Hematopoietic multipotent progenitor cell treated with erythropoietin and hydrocortisone succinate and interleukin-3 and kit ligand, for 15 days (in vitro differentiated cells): Measurements from ENCODE around the gene AKNA.

ENCODE experiments used
- DNase-seq: peaks from one replicate; pipeline ENCODE4 v3.0.0-alpha.2; 2015; ENCODE audit warnings: low spot score

The AKNA gene

DNA sequence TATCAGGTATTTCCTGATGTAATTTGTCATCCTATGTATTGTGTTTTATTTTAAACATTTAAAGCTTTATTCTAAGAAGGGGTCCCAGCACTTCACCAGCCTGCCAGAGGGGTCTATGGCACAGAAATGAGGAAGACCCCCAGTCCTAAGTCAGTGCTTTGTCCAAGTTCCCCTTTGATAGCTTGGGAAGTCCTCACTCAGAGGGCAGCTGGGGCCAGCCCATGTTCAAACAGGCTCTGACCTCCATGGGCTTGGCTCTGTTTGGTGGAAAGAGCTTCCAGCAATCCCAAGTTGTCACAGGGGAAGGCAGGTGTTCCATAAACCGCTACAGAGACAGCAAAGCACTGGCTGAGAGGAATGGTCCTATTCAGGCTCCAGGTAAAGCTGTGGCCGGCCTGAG is 26.6 kb upstream of the AKNA start:
- no peak for DNase-seq

- DNase-seq = no peak
These were observed 26.1 kb upstream of the AKNA start for GRCh38 chr9:114413861-114414301.

DNA sequence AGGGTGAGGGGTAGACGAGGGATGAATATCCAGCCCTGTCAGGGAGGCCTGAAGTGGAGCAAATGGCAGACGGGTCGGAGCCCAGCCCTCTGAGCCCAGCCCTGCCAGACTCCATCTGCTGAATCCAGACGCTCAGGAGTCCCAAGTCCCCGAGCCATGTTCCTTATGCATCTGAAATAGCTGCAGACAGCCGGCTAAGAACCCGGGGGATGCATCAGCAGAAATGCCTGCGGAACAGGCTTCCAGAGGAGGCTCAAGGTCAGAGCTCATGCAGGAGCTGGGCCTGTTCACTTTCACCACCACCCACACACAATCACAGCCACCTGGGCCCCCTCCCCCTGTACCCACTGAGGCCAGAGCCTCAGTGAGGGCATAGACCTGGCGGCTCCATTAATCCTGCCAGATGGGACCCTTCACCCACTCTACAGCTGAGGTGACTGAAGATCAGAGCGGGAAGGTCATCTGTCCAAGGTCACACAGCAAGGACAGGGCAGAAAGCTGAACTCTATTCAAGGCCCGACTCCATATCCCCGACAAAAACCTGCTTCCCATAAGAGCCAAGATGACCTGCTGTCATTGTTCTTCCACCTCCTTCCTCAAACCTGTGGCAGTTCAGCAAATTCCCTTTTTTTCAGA is 24.4 kb upstream of the AKNA start:
- DNase-seq = no peak

DNA sequence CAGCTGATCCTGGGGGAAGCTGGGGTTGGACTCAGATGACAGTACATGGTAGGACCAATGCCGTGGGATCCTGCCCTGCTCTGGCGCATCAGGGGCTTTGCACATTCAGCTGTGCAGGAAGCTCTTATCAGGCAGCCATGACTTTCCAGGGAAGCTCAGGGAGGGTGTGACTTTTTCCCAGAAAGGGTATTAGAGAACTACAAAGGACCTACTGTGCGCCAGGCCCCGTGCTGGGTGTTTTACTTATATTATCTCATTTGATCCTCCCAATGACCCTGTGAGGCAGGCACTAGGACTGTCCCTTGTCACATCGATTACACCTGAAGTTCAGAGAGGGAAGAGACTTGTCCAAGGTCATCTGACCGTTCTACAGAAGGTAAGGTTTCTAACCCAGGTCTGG is 23.7 kb upstream of the AKNA start:
- DNase-seq = no peak

DNA sequence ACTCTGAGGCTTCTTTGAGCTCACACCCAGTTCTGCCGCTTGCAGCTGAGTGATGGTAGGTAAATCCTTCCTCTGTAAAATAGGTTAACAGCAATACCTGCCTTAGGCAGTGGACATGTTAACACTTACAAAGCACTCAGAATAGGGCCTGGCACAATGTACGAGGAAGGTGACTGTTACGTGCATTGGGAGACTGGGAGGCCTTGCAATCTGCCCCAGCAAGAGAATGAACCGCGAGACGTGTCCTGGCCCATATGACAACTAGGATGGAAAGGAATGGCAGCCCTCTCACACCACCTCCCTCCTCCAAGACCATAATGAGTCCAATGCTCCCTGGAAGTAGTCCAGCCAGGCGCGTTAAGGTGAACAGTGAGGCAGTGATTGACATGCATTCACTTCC is 23.1 kb upstream of the AKNA start:
- no peak for DNase-seq

GRCh38 chr9:114409842-114410241 is 22.1 kb upstream of the AKNA start:
- no peak for DNase-seq

DNA sequence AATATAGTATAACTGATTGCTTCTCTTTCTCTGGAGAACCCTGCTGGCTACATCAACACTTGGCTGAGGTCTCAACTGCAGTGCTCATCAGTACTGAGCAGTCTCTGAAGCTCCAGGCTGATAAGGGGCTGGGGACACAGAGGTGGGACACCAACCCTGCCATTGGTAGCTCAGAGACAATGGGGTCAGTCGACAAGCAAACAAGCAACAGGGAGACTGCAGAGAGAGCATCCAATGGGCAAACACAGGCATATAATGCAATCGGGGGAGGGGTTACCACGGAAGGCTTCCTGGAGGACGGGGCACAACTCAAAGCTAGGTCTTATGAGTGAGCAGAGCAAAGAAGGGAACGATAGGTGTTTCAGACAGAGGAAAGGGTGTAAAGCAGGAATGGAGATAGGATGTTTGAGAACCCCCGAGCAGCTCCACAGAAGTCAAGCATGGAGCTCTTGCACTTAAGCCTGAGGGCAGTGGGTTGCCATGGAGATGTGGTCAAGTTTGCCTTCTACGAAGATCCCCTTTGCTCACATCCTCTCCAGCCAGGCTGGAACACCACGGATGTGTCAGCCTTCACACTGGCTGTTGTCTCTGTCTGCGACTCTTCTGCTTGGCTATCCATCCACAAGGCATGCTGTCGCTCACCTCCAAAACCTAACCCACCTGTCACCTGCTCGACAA is 21.5 kb upstream of the AKNA start:
- no peak for DNase-seq

DNA sequence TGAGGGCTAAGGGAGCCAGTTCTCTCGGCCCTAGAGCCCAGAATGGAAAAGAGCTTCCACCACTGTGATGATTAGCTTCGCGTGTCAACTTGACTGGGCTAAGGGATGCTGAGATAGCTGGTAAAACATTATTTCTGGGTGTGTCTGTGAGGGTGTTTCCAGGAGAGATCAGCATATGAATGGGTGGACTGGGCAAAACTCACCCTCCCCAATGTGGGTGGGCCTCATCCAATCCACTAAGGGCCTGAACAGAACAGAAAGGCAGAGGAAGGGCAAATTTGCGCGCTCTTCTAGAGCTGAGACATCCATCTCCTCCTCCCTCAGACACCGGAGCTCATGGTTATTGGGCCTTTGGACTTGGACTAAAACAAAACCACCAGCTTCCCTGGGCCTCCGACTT is 20.9 kb upstream of the AKNA start:
- no peak for DNase-seq

DNA sequence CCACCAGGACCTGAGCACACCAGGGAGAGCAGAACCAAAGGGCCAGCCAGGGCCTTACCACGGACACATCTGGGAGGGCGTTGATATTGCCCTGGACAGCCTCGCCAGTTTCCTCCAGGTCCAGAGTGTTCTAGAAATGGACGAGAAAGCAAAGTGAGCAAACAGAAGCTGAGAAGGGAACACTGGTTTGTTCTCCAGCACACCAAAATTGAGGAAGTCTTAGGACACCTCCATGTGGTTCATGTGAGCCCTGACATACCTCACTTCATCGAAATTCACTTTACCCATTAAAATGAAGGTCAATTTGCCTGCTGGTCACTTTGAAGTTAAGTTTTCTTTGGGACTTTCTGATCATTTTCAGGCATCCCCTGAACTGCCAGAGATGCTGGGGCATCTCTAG is 20.1 kb upstream of the AKNA start:
- DNase-seq = no peak

DNA sequence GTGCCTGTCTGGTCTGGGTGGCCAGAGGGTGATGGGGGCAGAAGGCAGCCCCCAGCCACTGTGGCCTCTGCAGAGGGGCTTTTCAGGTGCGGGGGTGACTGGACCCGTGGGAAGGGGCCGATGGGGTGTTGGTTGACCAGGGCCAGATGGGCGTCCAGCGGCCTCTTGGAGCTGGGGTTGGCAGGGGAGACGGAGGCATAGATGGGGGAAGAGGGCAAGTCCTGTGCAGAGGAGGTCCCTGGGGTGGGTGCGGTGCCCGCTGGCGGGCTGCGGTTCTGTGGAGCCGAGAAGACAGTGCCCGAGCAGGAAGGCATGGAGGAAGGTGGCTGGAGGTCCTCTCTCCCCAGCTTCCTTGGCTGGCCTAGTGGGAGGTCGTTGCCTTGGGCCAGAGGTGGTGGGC is 18.7 kb upstream of the AKNA start:
- no peak for DNase-seq

DNA sequence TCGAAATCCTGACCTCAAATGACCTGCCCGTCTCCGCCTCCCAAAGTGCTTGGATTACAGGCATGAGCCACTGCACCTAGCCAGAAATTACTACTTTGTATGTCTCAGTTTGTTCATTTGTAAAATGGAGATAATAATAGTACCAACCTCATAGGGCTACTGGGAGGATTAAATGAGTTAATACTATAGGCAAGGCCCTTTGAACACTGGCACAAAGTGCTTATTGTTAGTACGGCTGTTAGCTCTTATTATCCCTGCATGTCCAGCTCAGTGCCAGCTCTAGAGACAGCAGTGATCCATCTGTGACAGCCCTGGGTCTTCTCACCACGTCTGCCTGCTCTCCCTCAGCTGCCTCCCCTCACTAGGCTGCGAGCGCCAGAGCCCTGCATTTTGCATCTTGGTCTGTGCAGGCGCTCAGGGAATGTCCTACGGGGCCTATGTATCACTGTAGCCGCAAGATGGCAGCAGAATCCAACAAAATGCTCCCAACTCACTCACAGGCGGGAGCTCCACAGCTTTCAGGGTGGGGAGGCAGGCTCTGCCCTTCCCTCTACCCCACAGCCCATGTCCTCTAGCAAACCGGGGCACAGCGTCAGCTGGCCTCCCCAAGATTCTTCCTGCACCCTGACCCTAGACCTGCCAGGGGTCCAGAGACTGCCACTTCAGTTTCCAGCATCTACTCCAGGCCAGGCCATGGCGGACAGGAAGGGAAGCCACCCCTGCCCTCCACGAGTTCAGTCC is 17.7 kb upstream of the AKNA start:
- peak; percentile 47 for DNase-seq

DNA sequence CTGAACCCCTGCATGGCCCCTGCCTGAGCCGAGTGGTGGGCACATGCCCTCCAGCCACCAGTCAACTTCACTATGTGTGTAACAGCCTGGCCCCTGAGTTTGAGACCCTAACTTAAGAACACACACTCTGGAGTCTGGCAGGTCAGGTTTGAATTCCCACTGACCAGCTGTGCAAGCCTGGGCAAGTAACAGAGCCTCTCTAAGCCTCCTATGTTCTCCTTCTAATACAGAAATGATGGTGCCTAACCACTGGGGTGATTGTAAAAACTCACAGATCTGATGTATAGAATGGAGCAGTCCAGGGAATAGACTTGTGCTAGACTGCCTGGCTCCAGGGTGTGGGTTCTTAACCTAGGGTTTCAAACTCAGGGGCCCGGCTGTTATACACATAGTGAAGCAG is 16.7 kb upstream of the AKNA start:
- DNase-seq = no peak

DNA sequence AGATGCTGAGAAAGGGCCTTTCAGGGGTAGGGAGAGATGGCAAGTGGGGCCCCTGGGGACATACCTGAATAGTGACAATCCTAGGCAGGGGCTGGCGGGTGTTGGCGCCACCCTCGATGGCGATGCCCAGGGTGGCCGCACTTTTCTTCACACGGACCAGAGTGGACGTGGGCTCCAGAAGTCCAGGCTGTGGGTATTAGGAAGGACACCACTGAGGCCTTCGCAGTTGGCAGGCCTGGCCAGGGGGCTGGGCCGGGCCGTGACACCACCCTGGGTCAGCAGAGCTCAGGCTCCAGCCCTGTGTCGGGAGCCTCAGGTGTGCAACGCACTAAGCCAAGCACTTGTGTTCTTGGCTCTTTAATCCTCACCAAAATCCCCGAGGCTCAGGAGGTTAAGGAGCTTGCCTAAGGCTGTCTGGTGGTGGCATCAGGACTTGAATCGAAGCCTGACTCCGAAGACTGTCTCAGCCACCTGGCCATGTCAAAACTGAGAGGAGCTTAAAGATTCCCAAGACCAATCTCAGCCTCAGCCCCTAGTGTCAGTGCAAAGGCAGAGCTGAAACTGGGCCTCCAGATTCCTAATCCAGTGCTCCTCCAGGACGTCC is 15.5 kb upstream of the AKNA start:
- DNase-seq = no peak

- no peak for DNase-seq
These were observed 13.6 kb upstream of the AKNA start for GRCh38 chr9:114401344-114401743.

DNA sequence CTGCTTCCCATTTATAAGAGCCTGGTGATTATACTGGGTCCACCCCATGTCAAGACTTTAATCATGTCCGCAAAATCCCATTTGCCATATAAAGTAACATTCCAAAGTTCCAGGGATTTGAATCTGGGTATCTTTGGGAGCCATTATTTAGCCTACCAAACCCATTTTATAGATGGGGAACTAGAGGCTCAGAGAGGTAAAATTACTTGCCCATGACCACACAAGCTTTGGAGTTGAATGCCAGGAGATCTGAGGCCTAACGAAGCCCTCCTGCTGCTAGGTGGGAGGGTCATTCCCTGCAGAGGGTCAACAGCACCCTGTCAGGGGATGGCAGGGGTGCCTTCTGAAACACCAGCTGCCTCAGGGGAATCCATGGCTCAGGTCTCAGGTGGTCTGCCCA is 13.0 kb upstream of the AKNA start:
- no peak for DNase-seq

- no peak for DNase-seq
These were observed 12.4 kb upstream of the AKNA start for GRCh38 chr9:114400219-114400618.

DNA sequence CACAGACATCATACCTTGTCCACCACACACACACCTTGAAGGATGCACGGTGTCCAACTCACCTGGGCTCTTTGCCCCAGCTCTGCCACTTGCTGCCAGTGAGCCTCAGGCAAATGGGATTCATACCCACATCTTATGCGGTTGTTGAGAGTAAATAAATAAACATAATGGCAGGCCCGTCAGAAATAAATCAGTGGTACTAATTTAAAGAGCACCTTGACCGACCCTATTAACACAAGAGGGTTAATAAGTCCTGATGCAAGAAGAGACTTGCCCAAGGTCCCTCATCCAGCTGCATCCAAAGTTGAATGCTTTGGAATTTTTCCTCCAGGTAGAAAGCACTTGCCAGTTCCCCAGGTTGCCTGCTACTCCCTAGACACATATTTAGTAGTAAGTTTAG is 11.6 kb upstream of the AKNA start:
- DNase-seq = no peak

DNA sequence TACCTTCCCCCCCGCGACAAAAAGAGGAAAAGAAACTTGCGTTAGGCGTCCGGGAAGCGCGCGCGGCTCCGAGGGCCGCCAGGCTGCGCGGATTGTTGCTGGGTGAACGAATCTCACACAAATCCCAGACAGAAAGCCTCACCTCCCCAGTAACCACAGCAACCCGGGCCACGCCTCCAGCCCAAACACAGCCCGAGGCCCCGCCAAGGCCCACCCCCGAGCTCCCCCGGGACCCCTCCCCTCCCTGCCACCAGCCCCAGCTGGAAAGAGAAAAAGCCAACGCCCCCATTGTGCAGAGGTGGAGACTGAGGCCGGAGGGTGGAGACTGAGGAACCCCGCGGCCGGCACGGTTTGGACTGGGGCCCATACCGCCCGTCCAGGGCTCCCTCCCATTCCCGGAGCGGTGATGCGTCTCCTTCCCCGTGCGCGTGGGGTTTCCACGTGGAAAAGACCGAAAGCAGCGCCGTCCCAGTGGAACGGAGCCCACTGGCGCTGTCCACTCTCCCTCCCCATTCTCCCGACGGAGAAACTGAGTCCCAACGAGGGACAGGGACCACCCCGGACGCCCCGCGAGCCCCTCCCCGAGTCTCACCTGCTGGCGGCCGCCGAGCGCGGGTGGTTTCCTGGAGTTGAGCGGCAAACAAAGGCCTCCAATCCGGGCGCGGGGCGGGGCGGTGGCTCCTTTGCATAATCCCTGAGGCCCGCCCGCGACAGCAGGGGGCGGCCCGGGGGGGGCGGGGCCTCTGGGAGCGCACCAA is 10.2 kb upstream of the AKNA start:
- peak; percentile 61 for DNase-seq

DNA sequence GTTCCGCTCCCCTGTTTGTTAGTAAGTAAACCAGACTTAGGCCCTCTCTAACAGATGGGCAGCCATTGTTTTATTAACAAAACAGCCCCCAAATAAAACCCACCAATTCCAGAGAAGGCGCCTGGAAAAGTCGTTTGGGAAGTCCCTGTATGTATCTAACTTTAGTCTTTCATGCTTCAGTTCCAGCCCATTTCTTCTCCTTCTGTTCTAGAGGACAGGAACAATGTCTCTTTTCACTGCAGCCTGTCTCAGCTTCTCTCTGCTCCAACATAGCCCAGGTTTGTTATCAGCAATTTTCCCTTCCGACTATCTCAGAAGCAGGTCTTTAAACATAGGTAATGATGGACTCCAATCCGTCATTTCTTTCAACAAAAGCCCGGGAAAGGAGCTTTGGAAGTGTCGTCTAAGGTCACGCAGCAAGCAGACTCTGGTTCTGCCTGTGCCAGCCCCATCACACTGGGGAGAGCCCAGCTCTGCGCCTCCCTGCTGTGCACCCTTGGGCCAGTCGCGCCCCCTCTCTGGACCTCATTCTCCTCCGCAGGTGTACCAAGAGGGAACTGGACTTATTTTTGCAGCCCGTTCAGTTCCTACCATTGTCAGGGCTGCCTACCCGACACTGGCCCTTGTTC is 9.6 kb upstream of the AKNA start:
- no peak for DNase-seq

- DNase-seq = no peak
These were observed 8.9 kb upstream of the AKNA start for GRCh38 chr9:114396558-114397218.

GRCh38 chr9:114395768-114396167 is 8.0 kb upstream of the AKNA start:
- DNase-seq = no peak

DNA sequence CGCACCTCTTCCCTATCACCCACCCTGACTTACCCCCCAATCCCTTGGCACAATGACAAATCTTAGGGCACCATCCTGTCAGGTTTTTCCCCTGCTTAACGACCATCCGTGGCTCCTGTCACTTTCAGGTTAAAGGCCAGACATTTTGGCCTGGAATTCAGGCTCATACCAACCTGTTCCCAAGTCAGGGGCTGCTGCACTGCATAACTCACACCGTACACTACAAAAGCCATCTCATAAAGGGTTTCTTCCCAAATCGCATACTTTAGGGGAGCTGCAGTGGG is 7.5 kb upstream of the AKNA start:
- no peak for DNase-seq
